Left renal pelvis (tissue), 4 donors: ENCODE results near the gene CDKL4. TPM values are rescaled to one million over a fixed set of nuclear protein-coding genes. Genes with fewer than 3 reads are reported as not detected.
"Not testable (repeated sequence)": the region's sequence is repeated elsewhere in the genome, so short reads cannot be mapped to it uniquely, and the experiment has no call there.

Experiments used
- DNase-seq, 4 donors: peaks; one replicate each; pipeline ENCODE4 v3.0.0-alpha.2; 2013; ENCODE audit warnings: low read depth in 4 of 4, low spot score in 3 of 4
- polyA plus RNA-seq, 4 donors: library from polyadenylated mRNA; unstranded; fragments of 120-200 nt; gene quantifications; one replicate each; pipeline ENCODE4 v1.2.1, GENCODE V29; 2013; ENCODE audit not compliant: insufficient read length in 4 of 4

Gene CDKL4
- polyA plus RNA-seq, 4 donors: 0.19 to 1.2 (median 0.61) TPM

DNA sequence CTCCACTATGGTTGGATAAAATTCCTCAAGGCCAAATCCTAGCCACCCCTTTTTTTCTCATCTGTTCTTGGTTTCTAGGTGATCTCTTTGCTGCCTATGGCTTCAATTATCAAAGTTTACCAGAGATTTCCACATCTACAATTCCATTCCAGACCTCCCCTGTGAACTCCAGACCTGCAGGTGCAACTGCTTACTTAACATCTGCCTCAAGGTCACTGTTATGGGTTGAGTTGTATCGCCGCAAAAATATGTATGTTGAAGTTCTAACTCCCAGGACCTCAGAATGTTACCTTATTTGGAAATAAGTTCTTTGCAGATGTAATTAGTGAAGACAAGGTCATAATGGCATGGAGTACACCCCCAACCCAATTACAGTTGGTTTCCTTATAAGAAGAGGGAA is 62.5 kb downstream of the CDKL4 start:
- no peak for DNase-seq

DNA sequence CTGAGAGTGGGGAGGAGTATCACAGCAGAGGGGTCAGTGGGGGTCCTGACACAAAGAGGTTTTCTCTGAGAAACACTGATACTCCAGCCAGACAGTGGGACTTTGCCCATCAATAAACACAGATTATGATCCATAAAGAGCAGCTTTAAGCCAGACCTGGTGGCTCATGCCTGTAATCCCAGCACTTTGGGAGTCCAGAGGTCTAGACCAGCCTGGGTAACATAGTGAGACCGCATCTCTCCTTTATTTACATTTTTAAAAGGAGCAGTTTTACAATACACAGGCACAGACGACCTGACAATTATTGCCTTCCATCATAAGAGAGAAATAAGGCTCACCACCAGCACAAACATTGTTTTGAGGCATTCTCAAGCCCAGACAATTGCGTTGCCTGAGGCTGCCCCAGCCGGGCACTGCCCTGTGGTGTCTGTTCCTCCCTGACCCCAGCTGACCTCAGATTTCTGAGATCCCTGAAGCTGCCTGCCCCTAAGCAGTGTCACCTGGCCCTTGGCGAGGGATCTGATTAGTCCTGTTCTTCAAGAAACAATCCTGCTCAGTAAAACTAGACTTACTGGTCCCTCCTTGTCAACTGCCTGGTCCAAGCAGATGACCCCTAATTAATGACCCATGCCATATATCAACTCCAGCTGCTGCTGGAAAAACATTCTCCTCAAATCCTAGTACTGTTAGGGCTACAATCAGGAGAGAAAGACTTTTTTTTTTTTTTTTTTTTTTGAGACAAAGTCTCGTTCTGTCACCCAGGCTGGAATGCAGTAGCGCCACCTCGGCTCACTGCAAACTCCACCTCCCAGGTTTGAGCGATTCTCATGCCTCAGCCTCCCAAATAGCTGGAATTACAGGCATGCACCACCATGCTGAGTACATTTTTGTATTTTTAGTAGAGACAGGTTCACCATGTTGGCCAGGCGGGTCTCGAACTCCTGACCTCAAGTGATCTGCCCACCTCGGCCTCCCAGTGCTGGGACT is 63.5 kb downstream of the CDKL4 start:
- DNase-seq: peak in 3 of 4 donors; percentile 10 to 44 (median 10)

DNA sequence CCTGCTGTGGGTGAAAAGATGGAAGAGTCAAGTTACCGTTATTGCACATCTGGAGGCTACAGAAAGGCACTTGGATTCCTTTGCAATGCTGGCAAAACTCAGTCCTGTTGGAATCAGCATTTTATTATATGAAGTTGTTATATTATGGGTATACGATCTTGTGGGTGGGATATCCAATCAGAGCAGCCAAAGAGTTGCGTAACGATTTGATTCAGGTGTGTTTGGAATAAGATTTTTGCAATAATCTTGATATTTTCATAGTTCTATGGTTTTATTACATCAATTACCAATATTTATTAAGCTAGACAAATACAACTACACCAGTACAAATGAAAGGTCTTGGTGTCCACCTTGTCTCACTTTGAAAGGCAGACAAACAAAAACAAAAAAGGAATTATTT is 65.0 kb downstream of the CDKL4 start:
- no peak for DNase-seq

DNA sequence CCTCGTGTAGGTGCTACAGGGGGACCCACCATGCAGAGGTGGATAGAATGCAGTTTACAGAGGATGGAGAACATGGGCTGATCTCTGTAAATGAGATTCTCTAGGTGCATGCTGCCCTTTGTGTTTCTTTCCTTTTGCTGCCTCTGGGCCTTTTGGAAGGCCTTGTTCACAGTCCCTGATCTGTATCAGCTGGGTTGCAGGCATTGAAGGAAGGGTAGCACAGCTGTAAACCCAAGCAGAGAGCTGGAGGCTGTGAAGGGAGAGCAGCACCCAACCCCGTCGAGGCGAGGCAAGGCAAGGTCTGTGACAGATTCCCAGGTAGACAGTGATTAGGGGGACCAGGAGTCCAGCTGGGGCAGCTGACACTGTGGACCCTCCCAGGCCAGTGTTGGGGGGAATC is 66.8 kb downstream of the CDKL4 start:
- DNase-seq: no peak

DNA sequence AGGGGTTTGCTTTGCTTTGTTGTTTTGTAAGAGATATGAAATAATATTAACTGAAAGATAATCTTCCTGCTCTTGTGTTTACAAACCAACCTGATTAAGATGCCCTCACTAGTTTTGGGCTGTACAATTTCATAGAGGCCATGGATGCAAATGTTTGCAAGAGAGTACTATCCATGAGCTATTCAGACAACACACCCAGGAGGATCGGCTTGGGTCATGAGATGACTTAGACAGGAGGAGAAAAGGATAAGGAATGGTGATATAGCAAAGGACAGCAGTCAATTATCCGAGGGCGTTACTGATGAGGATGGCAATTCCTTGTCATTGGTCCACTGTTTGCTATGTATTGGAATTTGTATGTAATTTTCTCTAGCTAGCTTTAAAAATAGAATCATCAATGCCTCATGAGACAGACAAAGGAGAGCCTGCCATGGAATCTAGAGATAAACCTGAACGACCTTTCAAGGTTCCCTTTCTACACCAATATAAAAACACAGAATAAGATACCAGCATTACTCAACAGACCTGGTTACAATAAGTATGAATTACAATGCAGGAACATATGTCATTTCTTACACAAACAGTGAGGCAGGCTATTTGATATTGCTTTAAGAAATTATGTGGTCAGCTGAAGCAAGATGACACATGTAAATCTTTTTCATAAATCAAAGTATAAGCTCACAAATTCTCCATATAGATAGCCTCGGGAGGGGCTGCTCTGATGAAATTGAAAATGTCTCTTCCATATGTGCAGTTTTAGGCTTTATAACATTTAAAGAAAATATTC is 68.6 kb downstream of the CDKL4 start:
- no peak for DNase-seq

DNA sequence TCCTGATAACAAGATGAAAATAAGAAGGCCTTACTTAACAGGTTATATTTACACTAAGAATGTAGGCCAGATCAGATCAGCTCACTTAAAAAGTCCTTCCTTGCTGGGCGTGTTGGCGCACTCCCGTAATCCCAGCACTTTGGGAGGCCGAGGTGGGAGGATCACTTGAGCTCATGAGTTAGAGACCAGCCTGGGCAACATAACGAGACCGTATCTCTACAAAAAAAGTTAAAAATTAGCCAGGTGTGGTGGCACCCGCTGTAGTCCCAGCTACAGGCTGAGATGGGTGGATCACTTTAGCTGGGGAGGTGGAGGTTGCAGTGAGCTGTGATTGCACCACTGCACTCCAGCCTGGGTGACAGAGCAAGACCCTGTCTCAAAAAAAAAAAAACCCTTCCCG is 69.7 kb downstream of the CDKL4 start:
- no peak for DNase-seq

DNA sequence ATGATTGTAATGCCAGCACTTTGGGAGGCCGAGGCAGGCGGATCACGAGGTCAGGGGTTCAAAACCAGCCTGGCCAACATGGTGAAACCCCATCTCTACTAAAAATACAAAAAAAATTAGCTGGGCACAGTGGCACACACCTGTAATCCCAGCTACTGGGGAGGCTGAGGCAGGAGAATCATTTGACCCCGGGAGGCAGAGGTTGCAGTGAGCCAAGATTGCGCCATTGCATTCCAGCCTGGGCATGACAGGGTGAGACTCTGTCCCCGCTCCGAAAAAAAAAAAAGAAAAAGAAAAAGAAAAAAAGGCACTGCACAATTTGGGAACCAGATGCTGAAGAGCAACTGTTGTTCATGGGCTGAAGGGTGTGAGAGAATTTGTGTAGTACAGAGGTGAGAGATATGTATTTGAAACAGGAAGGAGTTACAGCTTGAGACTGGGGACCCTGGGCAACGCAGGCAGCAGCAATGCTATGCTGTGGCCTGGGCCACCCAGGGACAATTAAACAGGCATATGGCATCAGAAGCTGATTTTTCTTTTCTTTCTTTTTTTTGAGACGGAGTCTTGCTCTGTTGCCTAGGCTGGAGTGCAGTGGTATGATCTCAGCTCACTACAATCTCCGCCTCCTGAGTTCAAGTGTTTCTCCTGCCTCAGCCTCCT is 71.6 kb downstream of the CDKL4 start:
- not testable (repeated sequence) for DNase-seq

DNA sequence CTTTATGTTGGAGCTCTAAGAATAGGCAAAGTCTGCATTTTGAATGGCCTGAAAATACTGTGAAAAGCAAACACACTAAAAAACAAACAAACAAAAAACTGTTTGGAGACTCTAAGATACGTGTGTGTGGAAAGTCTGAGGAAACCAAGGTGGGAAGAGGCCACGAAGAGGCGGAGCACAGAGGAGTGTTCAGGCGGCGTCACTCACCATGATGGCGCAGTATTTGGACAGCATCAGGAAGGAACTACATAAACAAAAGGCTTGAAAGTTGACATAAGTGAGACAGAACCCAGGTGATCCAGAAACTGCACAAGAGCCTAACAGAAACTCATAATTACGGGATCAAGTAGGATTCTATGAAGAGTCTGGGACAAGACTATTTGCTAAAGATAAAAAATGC is 72.1 kb downstream of the CDKL4 start:
- DNase-seq: no peak

DNA sequence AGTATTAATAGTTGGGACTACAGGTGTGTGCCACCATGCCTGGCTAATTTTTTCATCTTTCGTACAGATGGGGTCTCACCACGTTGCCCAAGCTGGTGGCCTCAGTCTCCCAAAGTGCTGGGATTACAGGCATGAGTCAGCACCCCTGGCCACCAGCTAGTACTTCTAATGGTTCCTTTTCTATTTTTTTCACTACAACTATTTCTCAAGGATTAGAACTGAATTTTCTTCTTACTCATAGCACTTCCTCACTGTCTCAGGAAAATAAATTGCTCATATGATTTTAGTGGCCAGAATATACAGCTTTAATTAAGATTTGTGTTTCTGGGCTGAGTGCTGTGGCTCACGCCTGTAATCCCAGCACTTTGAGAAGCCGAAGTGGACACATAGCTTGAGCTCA is 79.7 kb downstream of the CDKL4 start:
- DNase-seq: no peak

DNA sequence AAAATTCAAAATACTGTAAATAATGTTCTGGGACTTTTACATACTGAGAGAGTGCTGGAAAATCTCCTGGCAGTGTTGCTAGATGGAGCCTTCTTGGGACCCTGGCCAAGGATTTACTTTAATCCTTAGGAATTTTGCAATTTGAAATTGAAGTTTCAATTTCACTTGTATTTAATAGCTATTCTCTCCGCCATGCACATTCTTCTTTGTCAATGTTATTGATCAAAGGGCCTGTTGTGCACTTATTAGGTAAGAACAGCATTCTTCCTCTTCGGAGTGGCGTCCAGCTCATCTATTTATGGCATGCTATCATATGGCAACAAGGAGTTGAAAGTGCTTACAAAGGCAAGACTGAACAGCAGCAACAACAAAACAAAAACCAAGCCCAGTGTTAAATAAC is 82.8 kb downstream of the CDKL4 start:
- DNase-seq: no peak

DNA sequence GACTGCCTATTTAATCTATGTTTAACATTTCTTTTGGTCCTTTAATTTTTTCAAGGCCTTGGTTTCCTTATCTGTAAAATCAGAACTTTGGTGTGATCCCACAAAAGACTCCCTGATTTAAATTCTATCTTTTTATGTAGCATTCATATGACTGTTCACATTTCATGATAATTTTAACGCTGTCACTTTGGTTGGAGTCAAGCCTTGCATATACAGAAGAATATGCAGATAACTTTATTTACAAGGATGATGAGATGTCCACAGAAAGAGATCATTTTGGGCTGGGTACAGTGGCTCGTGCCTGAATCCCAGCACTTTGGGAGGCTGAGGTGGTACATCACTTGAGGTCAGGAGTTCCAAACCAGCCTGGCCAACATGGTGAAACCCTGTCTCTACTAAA is 84.5 kb downstream of the CDKL4 start:
- no peak for DNase-seq

DNA sequence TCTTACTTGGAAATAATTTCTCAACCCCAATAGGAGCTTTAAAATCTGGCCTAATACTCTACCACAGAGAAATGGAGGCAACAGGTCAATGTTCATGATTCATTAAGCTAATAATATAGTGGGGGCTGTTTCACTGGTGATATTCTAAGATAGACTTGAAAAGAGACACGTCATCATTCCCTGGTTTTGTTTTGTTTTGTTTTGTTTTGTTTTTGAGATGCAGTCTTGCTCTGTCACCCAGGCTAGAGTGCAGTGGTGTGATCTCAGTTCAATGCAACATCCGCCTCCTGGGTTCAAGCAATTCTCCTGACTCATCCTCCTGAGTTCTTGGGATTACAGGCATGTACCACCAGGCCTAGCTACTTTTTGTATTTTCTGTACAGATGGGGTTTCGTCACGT is 85.4 kb downstream of the CDKL4 start:
- DNase-seq: no peak

DNA sequence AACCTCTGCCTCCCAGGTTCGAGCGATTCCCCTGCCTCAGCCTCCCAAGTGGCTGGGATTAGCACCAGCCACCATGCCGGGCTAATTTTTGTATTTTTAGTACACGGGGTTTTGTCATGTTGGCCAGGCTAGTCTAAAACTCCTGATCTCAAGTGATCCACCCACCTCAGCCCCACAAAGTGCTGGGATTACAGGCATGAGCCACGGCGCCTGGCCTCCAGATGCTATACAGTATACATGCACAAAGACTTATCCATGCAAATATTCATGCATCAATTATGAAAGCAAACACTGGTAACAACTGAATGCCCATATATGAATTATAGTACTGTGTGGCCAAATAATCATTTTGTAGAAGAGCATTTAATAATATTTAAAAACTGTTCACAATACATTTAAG is 86.9 kb downstream of the CDKL4 start:
- no peak for DNase-seq

DNA sequence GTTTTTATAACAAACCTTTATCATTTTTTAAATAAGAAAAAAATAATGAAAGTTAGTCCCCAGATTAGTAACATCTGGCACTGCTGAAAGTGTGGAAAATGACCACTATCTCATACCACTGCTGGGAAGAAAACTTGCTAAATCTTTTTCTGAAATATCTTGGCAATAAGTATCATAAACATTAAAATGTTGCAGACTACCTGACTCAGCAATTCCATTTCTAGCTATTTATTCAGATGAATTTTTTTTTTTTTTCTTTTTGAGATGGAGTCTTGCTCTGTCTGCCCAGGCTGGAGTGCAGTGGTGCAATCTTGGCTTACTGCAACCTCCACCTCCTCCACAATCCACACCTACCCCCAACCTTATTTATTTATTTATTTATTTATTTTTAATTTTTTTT is 87.7 kb downstream of the CDKL4 start:
- DNase-seq: no peak

DNA sequence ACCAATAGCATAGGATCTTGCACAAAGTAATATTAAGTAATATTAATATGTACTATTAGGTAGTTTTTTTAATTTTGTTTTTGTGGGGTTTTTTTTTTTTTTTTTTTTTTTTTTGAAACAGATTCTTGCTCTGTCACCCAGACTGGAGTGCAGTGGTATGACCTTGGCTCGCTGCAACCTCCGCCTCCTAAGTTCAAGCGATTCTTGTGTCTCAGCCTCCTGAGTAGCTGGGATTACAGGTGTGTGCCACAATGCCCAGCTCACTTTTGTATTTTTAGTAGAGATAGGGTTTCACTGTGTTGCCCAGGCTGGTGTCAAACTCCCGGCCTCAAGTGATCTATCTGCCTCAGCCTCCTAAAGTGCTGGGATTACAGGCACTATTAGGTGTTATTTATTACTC is 88.2 kb downstream of the CDKL4 start:
- DNase-seq: not testable (repeated sequence)

DNA sequence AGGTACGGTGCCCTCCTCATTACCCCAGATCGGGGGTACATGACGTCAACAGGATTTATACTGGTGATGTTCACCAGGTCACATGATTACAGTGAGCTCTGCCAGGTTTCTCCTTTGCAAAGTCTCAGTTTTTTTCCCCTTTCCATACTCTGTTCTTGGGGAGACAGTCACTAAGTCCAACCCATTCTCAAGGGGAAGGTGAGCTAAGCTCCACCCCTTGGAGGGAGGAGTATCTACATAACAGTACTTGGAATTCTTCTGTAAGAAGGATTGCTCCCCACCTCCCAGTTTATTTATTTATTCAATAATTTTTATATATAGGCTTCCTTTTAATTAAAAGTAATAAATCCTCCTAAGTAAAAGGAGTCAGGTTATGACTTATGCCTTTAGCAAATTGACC is 88.8 kb downstream of the CDKL4 start:
- no peak for DNase-seq

DNA sequence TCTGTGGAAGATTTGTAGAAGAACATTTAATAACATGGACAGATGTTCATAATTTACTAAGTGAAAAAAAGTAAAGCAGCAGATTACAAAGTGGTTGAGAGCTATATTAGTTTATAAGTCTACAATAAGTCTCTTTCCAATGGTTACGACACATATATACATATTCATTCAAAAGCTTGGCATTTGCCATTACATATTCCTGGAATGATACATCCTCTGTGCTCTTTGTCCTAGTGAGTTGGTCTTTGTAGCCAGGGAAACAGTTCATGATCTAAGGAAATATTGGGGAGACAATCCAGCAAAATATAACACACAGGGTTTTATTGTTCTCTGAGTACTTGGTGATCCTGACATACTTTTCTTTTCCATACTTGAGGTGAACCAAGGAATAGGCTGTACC is 90.5 kb downstream of the CDKL4 start:
- no peak for DNase-seq

DNA sequence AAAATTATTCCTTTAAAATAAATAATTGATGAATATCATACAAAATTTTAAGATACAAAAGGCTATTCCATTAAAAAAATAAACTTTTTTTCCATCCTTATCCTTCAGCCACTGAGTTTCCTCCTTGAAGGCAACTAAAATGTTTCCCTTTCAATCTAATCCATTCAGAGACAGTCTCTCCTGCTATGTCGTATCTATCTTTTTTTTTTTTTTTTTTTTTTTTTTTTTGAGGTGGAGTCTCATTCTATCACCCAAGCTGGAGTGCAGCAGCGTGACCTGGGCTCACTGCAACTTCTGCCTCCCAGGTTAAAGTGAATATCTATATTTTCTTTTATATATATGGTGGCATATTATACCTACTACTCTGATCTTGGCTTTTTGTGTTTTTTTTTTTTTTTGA is 91.3 kb downstream of the CDKL4 start:
- DNase-seq: no peak

DNA sequence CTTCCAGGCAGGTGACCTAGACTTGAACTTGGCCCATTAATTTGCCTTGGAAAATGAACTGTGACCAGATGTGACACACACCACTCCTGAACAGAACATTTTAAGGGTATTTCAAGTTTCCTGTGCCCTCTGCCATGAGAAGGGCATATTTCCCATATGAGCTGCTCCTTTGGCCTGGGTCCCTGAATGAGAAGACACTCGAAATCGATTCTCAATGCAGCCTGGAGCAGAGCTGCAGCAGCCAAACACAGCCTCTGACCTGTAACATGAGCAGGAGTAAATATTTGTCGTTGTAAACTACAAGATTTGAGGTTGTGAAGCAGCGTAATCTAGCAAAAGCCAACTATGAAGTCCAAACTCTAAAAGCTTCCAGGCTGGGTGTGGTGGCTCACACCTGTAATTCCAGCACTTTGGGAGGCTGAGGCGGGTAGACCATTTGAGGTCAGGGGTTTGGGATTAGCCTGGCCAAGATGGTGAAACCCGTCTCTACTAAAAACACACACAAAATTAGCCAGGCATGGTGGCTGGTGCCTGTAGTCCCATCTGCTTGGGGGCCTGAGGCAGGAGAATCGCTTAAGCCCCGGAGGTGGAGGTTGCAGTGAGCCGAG is 92.8 kb downstream of the CDKL4 start:
- no peak for DNase-seq

DNA sequence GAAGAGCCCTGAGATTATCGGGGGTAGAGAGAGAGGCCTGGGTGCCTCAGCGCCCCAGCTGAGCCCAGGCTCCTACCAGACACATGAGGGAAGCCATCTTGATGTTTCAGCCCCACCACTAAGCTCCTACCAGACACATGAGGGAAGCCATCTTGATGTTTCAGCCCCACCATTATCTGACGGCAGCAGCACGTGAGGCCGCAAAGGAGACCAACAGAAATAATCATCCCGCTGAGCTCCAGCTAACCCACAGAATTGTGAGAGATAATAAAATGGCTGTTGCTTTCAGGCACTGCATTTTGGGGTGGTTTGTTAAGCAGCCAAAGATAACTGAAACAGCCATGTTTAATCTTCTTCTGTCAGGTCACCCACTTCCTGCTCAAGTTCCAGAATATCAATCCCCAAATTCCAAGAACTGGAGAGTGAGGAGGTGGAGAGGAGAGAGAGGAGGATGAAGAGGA is 93.6 kb downstream of the CDKL4 start:
- DNase-seq: no peak

DNA sequence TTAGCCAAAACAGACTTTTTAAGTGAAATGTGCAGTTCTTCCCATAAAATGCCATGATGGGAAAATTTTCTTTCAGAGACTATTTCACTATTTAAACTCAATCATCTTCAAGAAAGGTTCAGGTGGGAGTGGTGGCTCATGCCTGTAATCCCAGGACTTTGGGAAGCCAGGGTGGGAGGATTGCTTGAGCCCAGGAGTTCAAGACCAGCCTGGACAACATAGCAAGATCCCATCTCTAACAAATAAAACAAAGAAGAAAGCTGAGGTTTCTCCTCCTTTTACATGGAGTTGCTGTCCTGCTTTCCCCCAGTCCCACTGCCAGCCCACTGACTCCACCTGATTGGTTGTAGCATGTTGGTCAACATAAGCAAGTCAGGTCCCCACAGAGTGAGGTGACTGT is 97.1 kb downstream of the CDKL4 start:
- DNase-seq: no peak
